Ectodermal cell (in vitro differentiated cells): Measurements from ENCODE around the gene SLC27A1.
"Not testable (repeated sequence)": the region's sequence is repeated elsewhere in the genome, so short reads cannot be mapped to it uniquely, and the experiment has no call there.

Experiments
- H3K27ac ChIP-seq: 2 replicates; pipeline ENCODE4 v1.7.0; 2013; ENCODE audit warnings: mild to moderate bottlenecking, low read depth, low read length; ENCODE audit not compliant: insufficient read depth, poor library complexity, severe bottlenecking
- H3K27me3 ChIP-seq: 2 replicates; pipeline ENCODE4 v1.7.0; 2013; ENCODE audit warnings: mild to moderate bottlenecking, low read length; ENCODE audit not compliant: insufficient read depth, control insufficient read depth, poor library complexity, severe bottlenecking
- H3K36me3 ChIP-seq: one replicate; pipeline ENCODE4 v1.7.0; 2013; ENCODE audit warnings: low read length; ENCODE audit not compliant: control insufficient read depth, insufficient read depth
- H3K4me1 ChIP-seq: one replicate; pipeline ENCODE4 v1.7.0; 2013; ENCODE audit warnings: low read length; ENCODE audit not compliant: control insufficient read depth, insufficient read depth
- H3K4me3 ChIP-seq: 2 replicates; pipeline ENCODE4 v1.7.0; 2013; ENCODE audit warnings: low read depth, low read length, control low read depth; ENCODE audit not compliant: insufficient read depth
- H3K9me3 ChIP-seq: 2 replicates; pipeline ENCODE4 v1.7.0; 2013; ENCODE audit warnings: mild to moderate bottlenecking, low read length, moderate library complexity; ENCODE audit not compliant: control insufficient read depth
- WGBS, 2 experiments: methylation state at CpG; one replicate each; pipeline ENCODE4 v1.1.7; 2013; ENCODE audit warnings: missing lambda C conversion rate in 2 of 2; 5-methylcytosine and 5-hydroxymethylcytosine counted together

Gene SLC27A1

GRCh38 chr19:17473041-17473440 lies 2.7 kb downstream of the SLC27A1 start:
- no peak overlapping the region for H3K27ac ChIP-seq
- H3K27me3 ChIP-seq = peaks cover 9% of the 10 kb centered on the region
- WGBS, 2 experiments = 92 to 94% methylated on average over 9 of the region's 9 CpGs
- peaks cover 8% of the 10 kb centered on the region for H3K4me1 ChIP-seq
- H3K9me3 ChIP-seq = no peaks in the 10 kb centered on the region
- no peaks in the 10 kb centered on the region for H3K36me3 ChIP-seq
- H3K4me3 ChIP-seq = no peak overlapping the region

- not testable (repeated sequence) for H3K4me1 ChIP-seq, H3K27ac ChIP-seq
- 81 to 83% methylated on average over 6 of the region's 6 CpGs for WGBS, 2 experiments
These were observed 4.8 kb downstream of the SLC27A1 start for GRCh38 chr19:17475011-17475540.

GRCh38 chr19:17475541-17476115 lies 5.3 kb downstream of the SLC27A1 start:
- H3K9me3 ChIP-seq = no peaks in the 10 kb centered on the region
- no peaks in the 10 kb centered on the region for H3K36me3 ChIP-seq
- WGBS, 2 experiments = 88 to 89% methylated on average over 10 of the region's 10 CpGs
- H3K27me3 ChIP-seq = peaks cover 9% of the 10 kb centered on the region
- peaks cover 8% of the 10 kb centered on the region for H3K4me1 ChIP-seq
- no peak overlapping the region for H3K27ac ChIP-seq
- H3K4me3 ChIP-seq = no peak overlapping the region

More at GRCh38 chr19:17475011-17475540, 4.8 kb downstream of the SLC27A1 start:
- H3K27me3 ChIP-seq, H3K9me3 ChIP-seq, H3K36me3 ChIP-seq, H3K4me3 ChIP-seq: not testable (repeated sequence)

- no peaks in the 10 kb centered on the region for H3K36me3 ChIP-seq
- H3K9me3 ChIP-seq = no peaks in the 10 kb centered on the region
- no peaks in the 10 kb centered on the region for H3K4me1 ChIP-seq
- 44 to 50% methylated on average over 6 of the region's 6 CpGs for WGBS, 2 experiments
- H3K27ac ChIP-seq = no peak overlapping the region
- H3K4me3 ChIP-seq = no peak overlapping the region
- H3K27me3 ChIP-seq = no peaks in the 10 kb centered on the region
These were observed 9.0 kb downstream of the SLC27A1 start for GRCh38 chr19:17479325-17479791.

- Histone ChIP-seq H3K27ac (no peak overlapping the region), H3K4me1 (no peaks in the 10 kb centered on the region), H3K4me3 (no peak overlapping the region), H3K9me3 (no peaks in the 10 kb centered on the region), H3K36me3 (no peaks in the 10 kb centered on the region), H3K27me3 (no peaks in the 10 kb centered on the region)
- WGBS, 2 experiments = 90 to 93% methylated on average over 13 of the region's 13 CpGs
These were observed 11.7 kb downstream of the SLC27A1 start for GRCh38 chr19:17481986-17482385.

- Histone ChIP-seq H3K9me3 (no peaks in the 10 kb centered on the region), H3K4me1 (no peaks in the 10 kb centered on the region), H3K4me3 (no peak overlapping the region), H3K27ac (no peak overlapping the region), H3K27me3 (no peaks in the 10 kb centered on the region), H3K36me3 (no peaks in the 10 kb centered on the region)
- 91 to 93% methylated on average over 3 of the region's 3 CpGs for WGBS, 2 experiments
These were observed 12.7 kb downstream of the SLC27A1 start for GRCh38 chr19:17482877-17483604.

- 95 to 96% methylated on average over 10 of the region's 10 CpGs for WGBS, 2 experiments
- Histone ChIP-seq H3K36me3 (no peaks in the 10 kb centered on the region), H3K4me1 (peaks cover 3% of the 10 kb centered on the region), H3K27me3 (no peaks in the 10 kb centered on the region), H3K9me3 (no peaks in the 10 kb centered on the region), H3K27ac (no peak overlapping the region), H3K4me3 (no peak overlapping the region)
These were observed 13.3 kb downstream of the SLC27A1 start for GRCh38 chr19:17483605-17484002.

GRCh38 chr19:17484520-17485185 lies 14.3 kb downstream of the SLC27A1 start:
- H3K36me3 ChIP-seq = no peaks in the 10 kb centered on the region
- no peaks in the 10 kb centered on the region for H3K9me3 ChIP-seq
- H3K27ac ChIP-seq = no peak overlapping the region
- WGBS, 2 experiments = 90 to 91% methylated on average over 6 of the region's 6 CpGs
- no peak overlapping the region for H3K4me3 ChIP-seq
- peaks cover 6% of the 10 kb centered on the region for H3K4me1 ChIP-seq
- H3K27me3 ChIP-seq = no peaks in the 10 kb centered on the region

GRCh38 chr19:17486545-17487240 lies 16.4 kb downstream of the SLC27A1 start:
- H3K27me3 ChIP-seq = no peaks in the 10 kb centered on the region
- WGBS, 2 experiments = 96 to 97% methylated on average over 58 of the region's 58 CpGs
- peaks cover 6% of the 10 kb centered on the region for H3K4me1 ChIP-seq
- H3K36me3 ChIP-seq = no peaks in the 10 kb centered on the region
- H3K9me3 ChIP-seq = no peaks in the 10 kb centered on the region
- no peak overlapping the region for H3K4me3 ChIP-seq
- no peak overlapping the region for H3K27ac ChIP-seq
